GM11168 (cell line): ENCODE data around the gene HAUS3.

Source experiments
- in situ Hi-C: fragments of 300-500 bp; cut with MboI; formaldehyde crosslinking; loops from one replicate; pipeline ENCODE4 v1.12.0; 2022; ENCODE audit warnings: low sequenced_read_pairs; ENCODE audit not compliant: unreplicated experiment

HAUS3 gene

GRCh38 chr4:2264481-2265041 is 22.6 kb upstream of the HAUS3 start:
- in situ Hi-C loops = no loop called here

- in situ Hi-C loops = no loop called here
These were observed 22.0 kb upstream of the HAUS3 start for GRCh38 chr4:2263926-2264321.

GRCh38 chr4:2262944-2263250 is 21.0 kb upstream of the HAUS3 start:
- in situ Hi-C loops = no loop called here

- in situ Hi-C loops = no loop called here
These were observed 20.4 kb upstream of the HAUS3 start for GRCh38 chr4:2262145-2262943.

- in situ Hi-C loops = no loop called here
These were observed 19.9 kb upstream of the HAUS3 start, which contains the start of gene MXD4 for GRCh38 chr4:2261853-2262144. TSS of gene MXD4 (minus strand) at chr4:2262109. CDS start at chr4:2261980, 129 bp downstream.

- in situ Hi-C loops = no loop called here
These were observed 19.4 kb upstream of the HAUS3 start for GRCh38 chr4:2261110-2261852.

GRCh38 chr4:2260344-2261109 is 18.6 kb upstream of the HAUS3 start:
- in situ Hi-C loops = no loop called here

- in situ Hi-C loops = no loop called here
These were observed 17.8 kb upstream of the HAUS3 start for GRCh38 chr4:2259541-2260343.

- in situ Hi-C loops = no loop called here
These were observed 17.2 kb upstream of the HAUS3 start for GRCh38 chr4:2259036-2259540.

- in situ Hi-C loops = no loop called here
These were observed 16.4 kb upstream of the HAUS3 start for GRCh38 chr4:2258091-2259035.

GRCh38 chr4:2257361-2258081 is 15.6 kb upstream of the HAUS3 start:
- in situ Hi-C loops = no loop called here

- in situ Hi-C loops = no loop called here
These were observed 14.9 kb upstream of the HAUS3 start for GRCh38 chr4:2256781-2257191.

- in situ Hi-C loops = no loop called here
These were observed 14.3 kb upstream of the HAUS3 start for GRCh38 chr4:2256156-2256731.

GRCh38 chr4:2255501-2256155 is 13.7 kb upstream of the HAUS3 start:
- in situ Hi-C loops = no loop called here

GRCh38 chr4:2254665-2255500 is 13.0 kb upstream of the HAUS3 start:
- in situ Hi-C loops = no loop called here
